SK-N-SH treated with all-trans-retinoic acid at 6 μM for 48 hours (cell line): ENCODE data around the gene MBOAT7.

Experiments
- BACH2 ChIP-seq: fragments of 250-450 bp; sonication (Bioruptor Pico); IDR thresholded peaks from 2 replicates; pipeline ENCODE4 v1.9.0; 2021; ENCODE audit warnings: mild to moderate bottlenecking, borderline replicate concordance
- GLIS3 ChIP-seq: fragments of 250-450 bp; sonication (Bioruptor Pico); IDR thresholded peaks from 2 replicates; pipeline ENCODE4 v1.5.0; 2020; ENCODE audit warnings: mild to moderate bottlenecking, moderate library complexity
- OSR1 ChIP-seq: fragments of 250-450 bp; sonication (Bioruptor Pico); IDR thresholded peaks from 2 replicates; pipeline ENCODE4 v1.8.0; 2022; ENCODE audit warnings: moderate library complexity, mild to moderate bottlenecking, inconsistent platforms
- PPARA ChIP-seq: fragments of 250-450 bp; sonication (Bioruptor Pico); IDR thresholded peaks from 2 replicates; pipeline ENCODE4 v1.5.0; 2020; ENCODE audit warnings: mild to moderate bottlenecking, borderline replicate concordance
- ZFP3 ChIP-seq: fragments of 250-450 bp; sonication (Bioruptor Pico); IDR thresholded peaks from 2 replicates; pipeline ENCODE4 v1.5.0; 2020; ENCODE audit warnings: mild to moderate bottlenecking, moderate library complexity
- ZFP30 ChIP-seq: fragments of 450-650 bp; formaldehyde crosslinking; IDR thresholded peaks from 2 replicates; pipeline ENCODE4 v1.5.0; 2022; ENCODE audit warnings: mild to moderate bottlenecking, moderate library complexity
- ZNF8 ChIP-seq: fragments of 450-650 bp; formaldehyde crosslinking; IDR thresholded peaks from 2 replicates; pipeline ENCODE4 v1.5.0; 2020; ENCODE audit warnings: mild to moderate bottlenecking, moderate library complexity
- TF ChIP-seq, protein P1 (sequence below): fragments of 250-450 bp; sonication (Bioruptor Pico); IDR thresholded peaks from 2 replicates; pipeline ENCODE4 v1.5.1; 2020; ENCODE audit warnings: low read depth, mild to moderate bottlenecking, moderate library complexity
- TF ChIP-seq, protein P2 (sequence below): fragments of 250-450 bp; sonication (Bioruptor Pico); IDR thresholded peaks from 2 replicates; pipeline ENCODE4 v1.8.0; 2020; ENCODE audit warnings: mild to moderate bottlenecking, moderate library complexity, borderline replicate concordance
- TF ChIP-seq, protein P3 (sequence below): fragments of 250-450 bp; sonication (Bioruptor Pico); IDR thresholded peaks from 2 replicates; pipeline ENCODE4 v1.5.0; 2020; ENCODE audit warnings: mild to moderate bottlenecking, moderate library complexity

DNA sequence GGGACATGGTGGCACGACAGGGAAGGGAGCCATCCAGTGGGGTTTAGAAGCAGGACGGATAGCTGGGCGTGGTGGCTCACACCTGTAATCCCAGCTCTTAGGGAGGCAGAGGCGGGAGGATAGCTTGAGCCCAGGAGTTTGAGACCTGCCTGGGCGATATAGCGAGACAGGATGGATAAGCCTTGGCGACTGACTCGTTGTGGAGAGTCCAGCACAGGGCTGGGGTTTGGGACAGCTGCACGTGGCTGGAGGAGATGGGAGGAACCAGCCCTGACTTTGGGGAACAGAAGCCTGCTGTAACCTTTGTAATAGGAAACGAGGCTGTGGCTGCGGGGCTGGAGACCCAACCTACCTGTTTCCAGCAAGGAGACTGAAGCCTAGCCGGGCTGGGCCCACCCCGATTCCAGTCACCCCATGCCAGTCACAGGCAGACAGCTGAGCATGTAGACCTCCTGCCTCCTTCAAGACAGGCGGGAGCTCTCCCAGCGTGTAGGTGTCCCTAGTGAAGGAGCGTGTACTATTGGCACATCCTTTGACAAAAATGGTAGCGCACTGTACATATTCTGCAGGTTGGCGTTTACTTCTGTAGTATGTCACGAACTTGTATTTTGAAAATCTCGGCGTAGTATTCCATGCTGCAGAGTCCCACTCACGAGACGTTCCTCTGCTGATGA, 37.9 kb downstream of the MBOAT7 start:
- no peak for TF ChIP-seq BACH2 (CRISPR knock-in tag)
- TF ChIP-seq, protein P1, sequence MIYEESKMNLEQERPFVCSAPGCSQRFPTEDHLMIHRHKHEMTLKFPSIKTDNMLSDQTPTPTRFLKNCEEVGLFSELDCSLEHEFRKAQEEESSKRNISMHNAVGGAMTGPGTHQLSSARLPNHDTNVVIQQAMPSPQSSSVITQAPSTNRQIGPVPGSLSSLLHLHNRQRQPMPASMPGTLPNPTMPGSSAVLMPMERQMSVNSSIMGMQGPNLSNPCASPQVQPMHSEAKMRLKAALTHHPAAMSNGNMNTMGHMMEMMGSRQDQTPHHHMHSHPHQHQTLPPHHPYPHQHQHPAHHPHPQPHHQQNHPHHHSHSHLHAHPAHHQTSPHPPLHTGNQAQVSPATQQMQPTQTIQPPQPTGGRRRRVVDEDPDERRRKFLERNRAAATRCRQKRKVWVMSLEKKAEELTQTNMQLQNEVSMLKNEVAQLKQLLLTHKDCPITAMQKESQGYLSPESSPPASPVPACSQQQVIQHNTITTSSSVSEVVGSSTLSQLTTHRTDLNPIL (CRISPR knock-in tag) = no peak
- TF ChIP-seq ZNF8 (CRISPR knock-in tag) = no peak
- TF ChIP-seq, protein P2, sequence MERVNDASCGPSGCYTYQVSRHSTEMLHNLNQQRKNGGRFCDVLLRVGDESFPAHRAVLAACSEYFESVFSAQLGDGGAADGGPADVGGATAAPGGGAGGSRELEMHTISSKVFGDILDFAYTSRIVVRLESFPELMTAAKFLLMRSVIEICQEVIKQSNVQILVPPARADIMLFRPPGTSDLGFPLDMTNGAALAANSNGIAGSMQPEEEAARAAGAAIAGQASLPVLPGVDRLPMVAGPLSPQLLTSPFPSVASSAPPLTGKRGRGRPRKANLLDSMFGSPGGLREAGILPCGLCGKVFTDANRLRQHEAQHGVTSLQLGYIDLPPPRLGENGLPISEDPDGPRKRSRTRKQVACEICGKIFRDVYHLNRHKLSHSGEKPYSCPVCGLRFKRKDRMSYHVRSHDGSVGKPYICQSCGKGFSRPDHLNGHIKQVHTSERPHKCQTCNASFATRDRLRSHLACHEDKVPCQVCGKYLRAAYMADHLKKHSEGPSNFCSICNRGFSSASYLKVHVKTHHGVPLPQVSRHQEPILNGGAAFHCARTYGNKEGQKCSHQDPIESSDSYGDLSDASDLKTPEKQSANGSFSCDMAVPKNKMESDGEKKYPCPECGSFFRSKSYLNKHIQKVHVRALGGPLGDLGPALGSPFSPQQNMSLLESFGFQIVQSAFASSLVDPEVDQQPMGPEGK (CRISPR knock-in tag) = no peak
- no peak for TF ChIP-seq ZFP30 (CRISPR knock-in tag)
- no peak for TF ChIP-seq ZFP3 (CRISPR knock-in tag)
- TF ChIP-seq OSR1 (CRISPR knock-in tag) = no peak
- TF ChIP-seq PPARA (CRISPR knock-in tag) = no peak
- TF ChIP-seq, protein P3, sequence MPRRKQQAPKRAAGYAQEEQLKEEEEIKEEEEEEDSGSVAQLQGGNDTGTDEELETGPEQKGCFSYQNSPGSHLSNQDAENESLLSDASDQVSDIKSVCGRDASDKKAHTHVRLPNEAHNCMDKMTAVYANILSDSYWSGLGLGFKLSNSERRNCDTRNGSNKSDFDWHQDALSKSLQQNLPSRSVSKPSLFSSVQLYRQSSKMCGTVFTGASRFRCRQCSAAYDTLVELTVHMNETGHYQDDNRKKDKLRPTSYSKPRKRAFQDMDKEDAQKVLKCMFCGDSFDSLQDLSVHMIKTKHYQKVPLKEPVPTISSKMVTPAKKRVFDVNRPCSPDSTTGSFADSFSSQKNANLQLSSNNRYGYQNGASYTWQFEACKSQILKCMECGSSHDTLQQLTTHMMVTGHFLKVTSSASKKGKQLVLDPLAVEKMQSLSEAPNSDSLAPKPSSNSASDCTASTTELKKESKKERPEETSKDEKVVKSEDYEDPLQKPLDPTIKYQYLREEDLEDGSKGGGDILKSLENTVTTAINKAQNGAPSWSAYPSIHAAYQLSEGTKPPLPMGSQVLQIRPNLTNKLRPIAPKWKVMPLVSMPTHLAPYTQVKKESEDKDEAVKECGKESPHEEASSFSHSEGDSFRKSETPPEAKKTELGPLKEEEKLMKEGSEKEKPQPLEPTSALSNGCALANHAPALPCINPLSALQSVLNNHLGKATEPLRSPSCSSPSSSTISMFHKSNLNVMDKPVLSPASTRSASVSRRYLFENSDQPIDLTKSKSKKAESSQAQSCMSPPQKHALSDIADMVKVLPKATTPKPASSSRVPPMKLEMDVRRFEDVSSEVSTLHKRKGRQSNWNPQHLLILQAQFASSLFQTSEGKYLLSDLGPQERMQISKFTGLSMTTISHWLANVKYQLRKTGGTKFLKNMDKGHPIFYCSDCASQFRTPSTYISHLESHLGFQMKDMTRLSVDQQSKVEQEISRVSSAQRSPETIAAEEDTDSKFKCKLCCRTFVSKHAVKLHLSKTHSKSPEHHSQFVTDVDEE = no peak
- no peak for TF ChIP-seq GLIS3 (CRISPR knock-in tag)
